Gastroesophageal sphincter (tissue), 4 donors: ENCODE measurements around the gene ZNF664. TPM values are rescaled to one million over a fixed set of nuclear protein-coding genes. Genes with fewer than 3 reads are reported as not detected.

ENCODE experiments used
- ATAC-seq: fragments of 150-250 bp; one replicate; pipeline ENCODE4 v1.9.1; 2016; ENCODE audit warnings: mild to moderate bottlenecking, moderate library complexity
- H3K27ac ChIP-seq, 4 donors: fragments of 200-600 bp; sonication (generic) in 3 of 4; 1 replicate in 3 of 4; 2 replicates in 1 of 4; pipeline ENCODE4 v1.5.1; 2016 to 2019
- H3K27me3 ChIP-seq: fragments of 200-600 bp; sonication (generic); one replicate; pipeline ENCODE4 v1.5.1; 2019
- H3K36me3 ChIP-seq, 2 donors: fragments of 200-600 bp; sonication (generic); one replicate each; pipeline ENCODE4 v1.5.1; 2019; ENCODE audit warnings: control low read depth in 1 of 2
- H3K4me1 ChIP-seq, 3 donors: fragments of 200-600 bp; sonication (generic); 1 replicate in 2 of 3; 2 replicates in 1 of 3; pipeline ENCODE4 v1.5.1; 2016 to 2019; ENCODE audit warnings: control low read depth in 2 of 3
- H3K4me3 ChIP-seq, 2 donors: fragments of 200-600 bp; sonication (generic); one replicate each; pipeline ENCODE4 v1.5.1; 2019; ENCODE audit warnings: mild to moderate bottlenecking in 1 of 2, moderate library complexity in 1 of 2
- H3K9me3 ChIP-seq, 3 donors: fragments of 200-600 bp; sonication (generic); one replicate each; pipeline ENCODE4 v1.5.1; 2017 to 2019; ENCODE audit warnings: control low read depth in 2 of 3
- CTCF ChIP-seq, 4 experiments: fragments of 200-600 bp in 2 of 4; fragments of 450-650 bp in 2 of 4; sonication (generic) in 1 of 4; IDR thresholded peaks; one replicate each; pipeline ENCODE4 v1.5.1; 2017 to 2019; ENCODE audit warnings: antibody characterized with exemption in 4 of 4, mild to moderate bottlenecking in 2 of 4, moderate library complexity in 2 of 4
- EP300 ChIP-seq: sonication (generic); formaldehyde crosslinking; IDR thresholded peaks from one replicate; pipeline ENCODE4 v1.6.1; 2017; ENCODE audit warnings: antibody characterized with exemption, mild to moderate bottlenecking
- POLR2A ChIP-seq, 2 donors: fragments of 450-650 bp; IDR thresholded peaks; one replicate each; pipeline ENCODE4 v1.6.1; 2017; ENCODE audit warnings: antibody characterized with exemption in 2 of 2, mild to moderate bottlenecking in 2 of 2, moderate library complexity in 1 of 2
- POLR2AphosphoS5 ChIP-seq: sonication (generic); formaldehyde crosslinking; IDR thresholded peaks from one replicate; pipeline ENCODE4 v1.6.1; 2017; ENCODE audit warnings: antibody characterized with exemption
- WGBS, 2 donors: methylation state at CpG; one replicate each; pipeline ENCODE4 v1.1.5; 2018; ENCODE audit warnings: low coverage in 1 of 2; 5-methylcytosine and 5-hydroxymethylcytosine counted together
- total RNA-seq, 4 donors: library from RNA; depleted of rRNA; stranded (reverse); fragments of >200 nt; gene quantifications; one replicate each; pipeline ENCODE4 v1.1.0, GENCODE V29; 2016

The ZNF664 gene
- total RNA-seq, 4 donors from 2014 or later: 58.7 to 95.5 (median 78.2) TPM

GRCh38 chr12:123997908-123998307 is 24.9 kb downstream of the ZNF664 start:
- 50 to 64% methylated on average over 4 to 5 of the region's 5 CpGs for WGBS, 2 donors
- Histone ChIP-seq H3K4me3 (no peak overlapping the region), H3K4me1 (peaks cover 0 to 20% (median 0%) of the 10 kb centered on the region in 3 donors), H3K27me3 (no peaks in the 10 kb centered on the region), H3K36me3 (peaks cover 0 to 54% of the 10 kb centered on the region in 2 donors), H3K9me3 (no peaks in the 10 kb centered on the region), H3K27ac (no peak overlapping the region)
- TF ChIP-seq POLR2A (IDR thresholded peaks at IDR 0.05) (no peak), POLR2AphosphoS5 (no peak), EP300 (no peak), CTCF (IDR thresholded peaks at IDR 0.05) (no peak)
- no peak for ATAC-seq

GRCh38 chr12:123998344-123998990 is 25.5 kb downstream of the ZNF664 start:
- peaks cover 0 to 52% of the 10 kb centered on the region in 2 donors for H3K36me3 ChIP-seq
- ATAC-seq: no peak
- 50 to 100% methylated on average over 1 to 2 of the region's 2 CpGs for whole genome bisulfite sequencing, 2 donors
- H3K9me3 ChIP-seq: no peaks in the 10 kb centered on the region
- no peak overlapping the region for H3K4me3 ChIP-seq
- H3K27ac ChIP-seq: no peak overlapping the region
- peaks cover 0 to 21% (median 0%) of the 10 kb centered on the region in 3 donors for H3K4me1 ChIP-seq
- H3K27me3 ChIP-seq: no peaks in the 10 kb centered on the region
- TF ChIP-seq EP300 (no peak), CTCF (IDR thresholded peaks at IDR 0.05) (no peak), POLR2AphosphoS5 (no peak), POLR2A (IDR thresholded peaks at IDR 0.05) (no peak)

DNA sequence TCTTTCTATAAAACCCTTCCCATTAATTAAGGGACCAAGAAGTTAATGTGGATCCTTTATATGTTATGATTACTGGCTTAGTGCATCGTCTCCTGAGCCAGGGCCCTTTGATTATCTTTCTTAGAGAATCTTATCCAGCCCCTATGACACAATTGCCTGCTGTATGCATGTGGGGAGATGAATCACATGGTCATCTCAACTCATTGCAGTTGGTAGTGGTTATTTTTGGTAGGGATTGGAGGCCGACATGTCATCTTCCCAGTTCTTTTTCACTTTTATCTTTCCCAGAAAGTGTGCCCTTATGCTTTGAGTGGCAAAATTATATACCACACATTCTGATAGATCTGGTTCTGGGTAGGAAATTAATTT is 26.0 kb downstream of the ZNF664 start:
- WGBS, 2 donors: 78 to 93% methylated on average over 2 of the region's 2 CpGs
- no peaks in the 10 kb centered on the region for H3K9me3 ChIP-seq
- H3K36me3 ChIP-seq: peaks cover 0 to 57% of the 10 kb centered on the region in 2 donors
- H3K27me3 ChIP-seq: no peaks in the 10 kb centered on the region
- TF ChIP-seq POLR2A (IDR thresholded peaks at IDR 0.05) (no peak), POLR2AphosphoS5 (no peak), CTCF (IDR thresholded peaks at IDR 0.05) (no peak), EP300 (no peak)
- no peak overlapping the region for H3K27ac ChIP-seq
- no peak for ATAC-seq
- H3K4me1 ChIP-seq: peaks cover 0 to 26% (median 0%) of the 10 kb centered on the region in 3 donors
- H3K4me3 ChIP-seq: no peak overlapping the region

DNA sequence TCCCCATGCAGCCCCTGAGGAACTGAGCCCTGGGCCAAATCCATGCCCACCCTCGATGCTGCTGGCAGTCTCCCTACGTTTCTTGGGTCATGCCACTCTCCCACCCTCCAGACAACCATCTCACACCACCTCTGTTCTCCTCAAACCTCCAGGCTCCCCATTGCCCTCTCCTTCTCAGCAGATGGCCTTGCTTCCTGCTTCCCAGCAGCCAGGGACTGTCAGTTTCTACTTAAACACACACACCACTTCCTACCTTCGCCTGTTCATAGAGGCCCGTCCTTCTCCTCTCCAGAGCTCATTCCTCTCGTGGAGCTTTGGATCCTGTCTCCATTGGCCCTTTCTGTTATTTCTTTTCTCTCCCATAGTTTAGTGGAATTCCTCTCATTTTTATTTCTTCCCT is 27.1 kb downstream of the ZNF664 start:
- no peak overlapping the region for H3K4me3 ChIP-seq
- TF ChIP-seq CTCF (IDR thresholded peaks at IDR 0.05) (no peak), POLR2AphosphoS5 (no peak), EP300 (no peak), POLR2A (IDR thresholded peaks at IDR 0.05) (no peak)
- peaks cover 0 to 68% of the 10 kb centered on the region in 2 donors for H3K36me3 ChIP-seq
- WGBS, 2 donors: 82 to 88% methylated on average over 5 of the region's 5 CpGs
- no peak overlapping the region for H3K27ac ChIP-seq
- no peaks in the 10 kb centered on the region for H3K9me3 ChIP-seq
- peaks cover 0 to 34% (median 0%) of the 10 kb centered on the region in 3 donors for H3K4me1 ChIP-seq
- no peak for ATAC-seq
- no peaks in the 10 kb centered on the region for H3K27me3 ChIP-seq

DNA sequence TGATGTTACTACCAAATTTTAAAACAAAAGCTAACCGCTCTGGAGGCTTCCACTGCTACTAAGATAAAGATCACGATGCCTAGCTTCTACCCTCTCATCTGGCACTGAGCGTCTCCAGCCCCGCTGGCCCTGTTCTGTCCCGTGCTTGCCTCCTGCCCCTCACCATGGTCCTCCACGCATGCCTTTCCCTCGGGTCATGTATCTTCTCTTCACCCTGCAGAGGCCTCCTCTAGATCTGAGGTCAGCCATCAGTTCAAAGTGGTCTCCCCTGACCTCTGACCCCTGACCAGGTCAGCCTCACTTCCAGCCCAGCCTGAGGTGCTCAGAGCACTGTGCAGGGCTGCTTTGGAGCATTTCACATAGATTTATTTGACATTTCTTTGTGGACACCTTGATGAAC is 28.3 kb downstream of the ZNF664 start:
- Histone ChIP-seq H3K4me3 (no peak overlapping the region), H3K27ac (no peak overlapping the region), H3K36me3 (peaks cover 0 to 77% of the 10 kb centered on the region in 2 donors), H3K27me3 (no peaks in the 10 kb centered on the region), H3K9me3 (no peaks in the 10 kb centered on the region), H3K4me1 (peaks cover 0 to 32% (median 0%) of the 10 kb centered on the region in 3 donors)
- ATAC-seq: no peak
- 80 to 82% methylated on average over 7 of the region's 7 CpGs for WGBS, 2 donors
- TF ChIP-seq POLR2A (IDR thresholded peaks at IDR 0.05) (no peak), CTCF (IDR thresholded peaks at IDR 0.05) (no peak), EP300 (no peak), POLR2AphosphoS5 (no peak)
